ENCODE measurements around the gene ANKS1A. TPM values are rescaled to one million over a fixed set of nuclear protein-coding genes. Genes with fewer than 3 reads are reported as not detected.
"Not testable (repeated sequence)": the region's sequence is repeated elsewhere in the genome, so short reads cannot be mapped to it uniquely, and the experiment has no call there.

The ANKS1A gene
- total RNA-seq (2022) (13.8 and 14.0 TPM in 2 replicates), Bru-seq, nascent RNA (percentile 65 among the genes with signal in this experiment), BruChase-seq, experiment 1, labeled RNA remaining after a 6-hour chase (percentile 65 among the genes with signal in this experiment), BruChase-seq, experiment 2, labeled RNA remaining after a 2-hour chase (percentile 68 among the genes with signal in this experiment)
- long read RNA-seq, full-length matches to known transcripts: 13 of 27 reads
- long read RNA-seq, partial matches to known transcripts: 3 of 27 reads
- long read RNA-seq, other reads (novel, unspliced or antisense): 11 of 27 reads

- Mint-ChIP-seq H3K27me3 (ENCODE audit: insufficient read depth, unreplicated experiment) (no peaks in the 10 kb centered on the region), H3K36me3 (ENCODE audit: insufficient read depth, unreplicated experiment) (peaks cover 8% of the 10 kb centered on the region), H3K4me3 (ENCODE audit: unreplicated experiment) (peak within 1 kb of the TSS; percentile 99), H3K27ac (ENCODE audit: low read depth, unreplicated experiment) (peak within 1 kb of the TSS; percentile 99), H3K9me3 (ENCODE audit: unreplicated experiment) (no peaks in the 10 kb centered on the region), H3K4me1 (ENCODE audit: insufficient read depth, unreplicated experiment) (peaks cover 17% of the 10 kb centered on the region)
- intact Hi-C loops (cut with micrococcal nuclease): loop anchor here (1.0 to 5.0 kb wide), 4 partner anchors 64 to 251 kb away; partner anchors contain the start of genes BLTP3A and SNRPC
- DNase-seq (ENCODE audit: unreplicated experiment): peak; percentile 80
- BruUV-seq (replicated peaks): no TSS peak
- no peak for TF ChIP-seq CTCF (IDR thresholded peaks at IDR 0.05; ENCODE audit: unreplicated experiment)
- ChIA-PET CTCF (interaction anchor here (1.5 to 2.3 kb wide), 2 partner anchors 251 to 370 kb away, joined by 3 to 7 read pairs; no protein-coding TSS in a partner anchor), POLR2A (interaction anchor here (0.6 to 4.8 kb wide), 37 partner anchors 9 to 1104 kb away, joined by 3 to 87 read pairs (median 4); partner anchors contain the start of genes BLTP3A, ILRUN, RPS10 and SNRPC)
These were observed at the start of gene ANKS1A for GRCh38 chr6:34888874-34889555. Gene ANKS1A, plus strand, starts transcription at chr6:34889255. Its CDS starts 148 bp downstream, at chr6:34889403.

- BruUV-seq (replicated peaks): no TSS peak
- CTCF ChIA-PET: no interaction called here
- peaks cover 8% of the 10 kb centered on the region for H3K4me1 Mint-ChIP-seq (ENCODE audit: insufficient read depth, unreplicated experiment)
- H3K36me3 Mint-ChIP-seq (ENCODE audit: insufficient read depth, unreplicated experiment): peaks cover 17% of the 10 kb centered on the region
- intact Hi-C loops (cut with micrococcal nuclease): no loop called here
- no peaks in the 10 kb centered on the region for H3K9me3 Mint-ChIP-seq (ENCODE audit: unreplicated experiment)
- no peak overlapping the region for H3K4me3 Mint-ChIP-seq (ENCODE audit: unreplicated experiment)
- H3K27me3 Mint-ChIP-seq (ENCODE audit: insufficient read depth, unreplicated experiment): no peaks in the 10 kb centered on the region
- H3K27ac Mint-ChIP-seq (ENCODE audit: low read depth, unreplicated experiment): no peak overlapping the region
- peak; percentile 4 for DNase-seq (ENCODE audit: unreplicated experiment)
- POLR2A ChIA-PET: interaction anchor here (3.0 kb wide), 1 partner anchor 48 kb away, joined by 8 read pairs; the partner anchor contains the start of gene TAF11
- no peak for TF ChIP-seq CTCF (IDR thresholded peaks at IDR 0.05; ENCODE audit: unreplicated experiment)
These were observed 49.2 kb upstream of the ANKS1A start for GRCh38 chr6:34839666-34840352.

- BruUV-seq (replicated peaks); H3K9me3 Mint-ChIP-seq (ENCODE audit: unreplicated experiment); H3K4me3 Mint-ChIP-seq (ENCODE audit: unreplicated experiment); H3K27ac Mint-ChIP-seq (ENCODE audit: low read depth, unreplicated experiment); CTCF ChIA-PET; H3K27me3 Mint-ChIP-seq (ENCODE audit: insufficient read depth, unreplicated experiment); intact Hi-C loops (cut with micrococcal nuclease); H3K4me1 Mint-ChIP-seq (ENCODE audit: insufficient read depth, unreplicated experiment); DNase-seq (ENCODE audit: unreplicated experiment); POLR2A ChIA-PET: not testable (repeated sequence)
- peaks cover 35% of the 10 kb centered on the region for H3K36me3 Mint-ChIP-seq (ENCODE audit: insufficient read depth, unreplicated experiment)
These were observed 40.0 kb upstream of the ANKS1A start for GRCh38 chr6:34849066-34849465.

- no peaks in the 10 kb centered on the region for H3K27me3 Mint-ChIP-seq (ENCODE audit: insufficient read depth, unreplicated experiment)
- H3K4me3 Mint-ChIP-seq (ENCODE audit: unreplicated experiment): no peak overlapping the region
- ChIA-PET POLR2A (no interaction called here), CTCF (no interaction called here)
- H3K27ac Mint-ChIP-seq (ENCODE audit: low read depth, unreplicated experiment): no peak overlapping the region
- no peak for TF ChIP-seq CTCF (IDR thresholded peaks at IDR 0.05; ENCODE audit: unreplicated experiment)
- intact Hi-C loops (cut with micrococcal nuclease): no loop called here
- no peak for DNase-seq (ENCODE audit: unreplicated experiment)
- peaks cover 3% of the 10 kb centered on the region for H3K4me1 Mint-ChIP-seq (ENCODE audit: insufficient read depth, unreplicated experiment)
- BruUV-seq (replicated peaks): no TSS peak
- H3K9me3 Mint-ChIP-seq (ENCODE audit: unreplicated experiment): no peaks in the 10 kb centered on the region
- H3K36me3 Mint-ChIP-seq (ENCODE audit: insufficient read depth, unreplicated experiment): peaks cover 43% of the 10 kb centered on the region
These were observed 37.7 kb upstream of the ANKS1A start for GRCh38 chr6:34851361-34851760.

All from MCF 10A (cell line).